GM18505 (cell line): Measurements from ENCODE around the gene OSBPL8.

Experiments
- ATAC-seq: cut with Tn5 transposase; IDR thresholded peaks from one replicate; pipeline ENCODE4 v1.9.1; 2021; ENCODE audit not compliant: unreplicated experiment
- POLR2A ChIP-seq: IDR thresholded peaks from 4 replicates; pipeline ENCODE4 v1.6.1; 2011; ENCODE audit warnings: borderline replicate concordance; ENCODE audit not compliant: insufficient read depth, insufficient read length; ENCODE audit errors: extremely low read depth

The OSBPL8 gene

GRCh38 chr12:76462668-76463224, 96.8 kb downstream of the OSBPL8 start:
- no peak for TF ChIP-seq POLR2A
- no peak for ATAC-seq

- TF ChIP-seq POLR2A: no peak
- no peak for ATAC-seq
Measured at GRCh38 chr12:76460807-76461206, 98.8 kb downstream of the OSBPL8 start.

DNA sequence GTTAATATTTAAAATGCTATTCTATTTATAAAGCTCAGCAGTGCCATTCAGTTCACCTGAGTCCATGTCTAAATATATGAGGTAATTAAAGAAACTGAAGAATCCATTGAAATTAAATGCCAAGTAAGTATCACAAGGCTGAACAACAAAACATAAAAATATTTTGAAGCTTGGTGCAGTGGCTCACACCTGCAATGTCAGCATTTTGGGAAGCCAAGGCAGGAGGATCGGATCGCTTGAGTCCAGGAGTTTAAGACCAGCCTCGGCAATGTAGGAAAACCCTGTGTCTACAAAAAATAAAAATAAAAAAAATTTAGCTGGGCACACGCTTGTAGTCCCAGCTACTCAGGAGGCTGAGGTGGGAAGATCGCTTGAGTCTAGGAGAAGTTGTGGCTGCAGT, 101.8 kb downstream of the OSBPL8 start:
- no peak for ATAC-seq
- TF ChIP-seq POLR2A: no peak

DNA sequence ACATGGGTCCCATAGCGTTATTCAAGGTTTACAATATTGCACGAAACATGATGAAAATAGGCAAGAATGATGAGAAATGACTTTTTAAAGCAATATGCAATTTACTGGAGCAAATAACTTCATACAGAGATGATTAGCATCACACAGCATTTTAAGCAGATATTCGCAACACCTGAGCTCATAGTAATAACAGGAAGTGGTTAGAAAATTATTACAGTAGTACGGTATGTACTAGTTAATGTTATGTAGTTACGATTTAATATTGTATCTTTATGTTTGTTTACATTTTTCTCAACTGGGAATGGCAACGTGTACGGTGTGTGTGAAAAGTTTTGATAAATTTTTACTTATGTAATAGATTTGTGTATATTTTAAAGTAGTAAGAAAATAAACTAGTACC, 102.6 kb downstream of the OSBPL8 start:
- ATAC-seq: no peak
- no peak for TF ChIP-seq POLR2A

DNA sequence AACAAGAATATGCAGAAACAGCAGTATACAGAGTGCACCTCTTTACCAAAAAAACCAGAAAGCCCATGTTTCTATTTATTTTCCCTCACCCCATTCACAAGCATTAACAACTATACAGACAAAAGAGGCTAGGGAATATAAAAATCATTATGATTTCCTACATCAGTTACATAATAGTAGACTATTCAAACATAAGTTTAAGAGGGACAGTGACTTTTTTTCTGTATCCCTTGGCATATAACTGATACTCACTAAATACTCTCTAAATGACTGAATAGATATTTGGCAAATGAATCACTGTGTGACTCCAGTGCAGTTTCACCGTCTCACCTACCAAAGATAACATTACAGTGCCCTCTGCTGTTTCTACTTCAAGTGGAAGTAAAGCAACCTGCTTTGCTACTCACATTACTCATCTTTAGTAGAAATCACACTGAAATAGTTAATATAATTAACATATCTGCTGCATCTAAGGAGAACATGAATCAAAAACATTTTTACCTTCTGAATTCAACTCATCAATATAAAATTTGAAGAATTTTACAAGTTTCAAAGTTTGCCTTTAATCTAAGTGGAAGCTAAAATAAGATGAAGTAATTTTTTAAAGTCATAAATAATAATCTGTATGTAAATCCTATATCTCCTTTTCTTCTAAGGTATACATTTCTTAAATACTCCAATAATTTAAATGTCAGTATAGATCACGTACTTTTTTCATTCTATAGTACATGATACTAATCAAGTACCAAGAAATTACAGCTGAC, 103.8 kb downstream of the OSBPL8 start:
- TF ChIP-seq POLR2A: no peak
- ATAC-seq: peak; percentile 96

GRCh38 chr12:76451528-76451927, 108.0 kb downstream of the OSBPL8 start:
- no peak for TF ChIP-seq POLR2A
- no peak for ATAC-seq

DNA sequence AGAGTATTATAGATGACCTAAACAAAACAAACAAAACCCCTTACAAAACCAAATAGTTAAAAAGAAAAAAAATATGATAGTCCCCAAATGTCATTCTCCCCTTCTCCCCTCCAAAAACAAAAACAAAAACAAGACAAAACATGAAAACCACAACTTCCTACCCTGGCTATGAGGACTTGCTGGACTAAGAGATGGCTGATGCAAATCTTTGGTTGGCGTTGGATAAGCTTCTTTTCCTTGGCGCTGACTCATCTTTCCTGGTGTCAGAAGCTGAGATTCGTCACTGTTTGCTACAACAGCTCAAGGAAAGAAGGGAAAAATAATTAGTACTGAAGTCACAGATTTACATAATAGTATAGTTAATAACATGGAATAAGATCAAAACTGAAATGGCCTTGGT, 108.9 kb downstream of the OSBPL8 start:
- no peak for TF ChIP-seq POLR2A
- ATAC-seq: no peak

GRCh38 chr12:76449993-76450392, 109.6 kb downstream of the OSBPL8 start:
- no peak for TF ChIP-seq POLR2A
- ATAC-seq: no peak

GRCh38 chr12:76449583-76449982, 110.0 kb downstream of the OSBPL8 start:
- ATAC-seq: no peak
- no peak for TF ChIP-seq POLR2A

DNA sequence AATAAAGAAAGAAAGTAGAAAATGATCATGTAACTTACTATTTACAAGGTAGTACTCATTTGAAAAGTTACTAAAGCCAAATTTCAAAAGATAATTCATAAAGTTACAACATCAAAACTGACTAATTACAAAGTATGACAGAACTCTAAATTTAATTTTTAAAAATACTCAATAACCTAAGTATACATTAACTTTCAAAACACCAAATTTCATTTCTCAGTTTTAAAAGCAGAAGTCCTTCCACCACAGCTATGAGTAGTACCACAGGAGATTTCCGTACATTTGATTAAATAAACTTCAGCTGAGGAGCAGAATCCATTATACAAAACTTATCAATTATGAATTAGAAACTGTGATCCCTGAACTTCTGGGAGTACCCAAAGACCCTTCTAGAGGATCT, 110.6 kb downstream of the OSBPL8 start:
- no peak for TF ChIP-seq POLR2A
- ATAC-seq: no peak

- no peak for ATAC-seq
Measured at GRCh38 chr12:76446090-76446489, 113.5 kb downstream of the OSBPL8 start.

GRCh38 chr12:76445462-76445861, 114.1 kb downstream of the OSBPL8 start:
- ATAC-seq: no peak
- no peak for TF ChIP-seq POLR2A

More at GRCh38 chr12:76446090-76446489, 113.5 kb downstream of the OSBPL8 start:
- no peak for TF ChIP-seq POLR2A

DNA sequence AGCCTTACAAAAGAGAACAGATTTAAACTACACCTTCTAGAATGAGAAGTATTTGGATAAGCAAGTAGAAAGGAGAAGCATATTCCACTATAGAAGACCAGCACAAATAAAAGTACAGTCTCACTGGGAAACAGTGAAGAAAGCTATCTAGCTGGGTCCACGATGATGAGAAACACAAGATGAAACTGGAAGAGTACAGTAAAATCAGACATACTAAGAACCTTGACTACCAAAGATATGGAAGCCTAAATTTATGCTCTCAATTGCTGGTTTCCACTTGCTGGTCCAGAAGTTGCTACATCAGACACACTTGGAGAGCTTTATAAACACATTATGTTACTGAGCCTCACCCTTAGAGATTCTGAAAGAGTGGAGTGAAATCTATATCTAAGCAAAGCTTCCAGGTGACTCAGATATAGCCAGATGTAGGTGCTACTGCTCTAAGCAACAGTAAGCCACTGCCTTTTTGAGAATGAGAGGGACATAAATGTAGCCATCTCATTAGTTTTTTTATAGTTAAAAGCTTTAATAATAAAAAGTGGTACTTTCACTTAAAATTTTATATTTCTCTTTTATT, 115.1 kb downstream of the OSBPL8 start:
- ATAC-seq: no peak
- no peak for TF ChIP-seq POLR2A

GRCh38 chr12:76441016-76441415, 118.6 kb downstream of the OSBPL8 start:
- no peak for TF ChIP-seq POLR2A
- ATAC-seq: no peak
